Left colon (tissue), 2 donors: ENCODE results near the gene GIGYF2. TPM values are rescaled to one million over a fixed set of nuclear protein-coding genes. Genes with fewer than 3 reads are reported as not detected.
A peak's percentile ranks its signal among the peaks of the same experiment; 100 is the strongest.
"Not testable (repeated sequence)": the region's sequence is repeated elsewhere in the genome, so short reads cannot be mapped to it uniquely, and the experiment has no call there.

Source experiments
- ATAC-seq: fragments of 200-7000 bp; cut with Tn5 transposase; one replicate; pipeline ENCODE4 v1.9.1; 2020; ENCODE audit warnings: mild to moderate bottlenecking, moderate library complexity
- DNase-seq, 2 donors: peaks; one replicate each; pipeline ENCODE4 v3.0.0-alpha.2; 2020
- intact Hi-C, 2 donors: fragments of 100-400 bp; cut with DNase I in 1 of 2; cut with micrococcal nuclease in 1 of 2; formaldehyde crosslinking; loops; one replicate each; pipeline versions ENCODE4 v1.11.2 to v1.14.0; 2022; cut with DNase I, micrococcal nuclease
- total RNA-seq, 2 donors: library from RNA; stranded (reverse); fragmentation: NEBNext Ultra II Directional; extraction: Animal tissue kit (Norgen Biotek cat#: 25700); gene quantifications; one replicate each; pipeline ENCODE4 v1.2.1, GENCODE V29; 2021
- donor health status: DM: no; HTN: no; CAD: no.
- donor health status: DM: yes; HTN: yes; CAD: no.

GIGYF2 gene
- total RNA-seq, 2 donors from 2014 or later, result 55.4 to 66.3 TPM

DNA sequence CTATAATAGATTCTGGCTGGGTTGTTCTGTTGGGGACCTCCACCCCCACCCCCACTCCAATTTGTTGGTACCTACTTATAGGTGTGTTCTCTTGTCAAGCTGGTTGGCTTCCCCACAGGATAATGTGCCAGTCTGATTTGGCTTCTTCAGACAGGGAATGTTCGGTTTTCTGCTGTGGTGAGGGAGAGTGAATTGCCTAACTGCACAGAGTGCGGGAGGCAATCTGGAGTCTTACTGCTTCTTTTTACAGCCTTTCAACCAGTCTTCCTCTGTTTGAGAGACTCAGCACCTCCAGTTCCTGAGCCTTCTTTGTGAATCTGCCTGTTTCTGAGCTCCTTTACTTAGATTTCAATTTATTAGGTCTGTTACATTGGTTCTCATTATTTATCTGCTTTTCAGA lies 145.6 kb downstream of the GIGYF2 start:
- intact Hi-C loops, result no loop called here
- ATAC-seq (no peak), DNase-seq (no peak)

DNA sequence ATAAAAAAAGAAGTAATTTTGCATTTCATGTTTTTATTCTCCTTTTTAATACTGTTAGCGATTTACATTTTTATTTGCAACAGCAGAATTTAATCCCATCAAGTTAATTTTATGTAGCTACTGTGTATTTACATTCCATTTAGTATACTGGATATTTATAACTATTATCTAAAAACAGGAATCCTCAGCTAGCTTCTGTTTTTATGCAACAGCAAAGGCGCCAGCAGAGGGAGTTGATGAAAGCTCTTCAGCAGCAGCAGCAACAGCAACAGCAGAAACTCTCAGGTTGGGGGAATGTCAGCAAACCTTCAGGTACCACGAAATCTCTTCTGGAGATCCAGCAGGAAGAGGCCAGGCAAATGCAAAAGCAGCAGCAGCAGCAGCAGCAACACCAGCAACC lies 146.7 kb downstream of the GIGYF2 start:
- DNase-seq (no peak), ATAC-seq (no peak)
- intact Hi-C loops, result no loop called here

DNA sequence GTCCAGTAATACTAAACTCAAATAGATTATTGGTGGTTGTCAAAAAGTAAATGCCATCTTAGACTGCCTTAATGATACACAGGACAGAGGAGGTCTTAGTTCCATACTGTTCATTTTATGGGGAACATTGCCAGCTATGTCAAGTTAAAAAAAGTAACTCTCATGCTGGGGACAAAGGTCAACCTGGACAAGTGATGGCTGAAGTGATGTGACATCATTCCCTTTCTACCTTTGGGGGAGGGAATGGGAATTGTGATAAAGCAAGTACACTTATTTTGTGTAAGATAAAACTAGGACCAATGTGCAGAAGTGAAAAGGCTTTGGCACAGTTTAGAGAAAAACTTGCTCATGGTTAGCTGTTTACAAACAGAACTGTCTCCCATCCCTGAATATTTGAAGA lies 148.9 kb downstream of the GIGYF2 start:
- intact Hi-C loops, result no loop called here
- DNase-seq (no peak), ATAC-seq (peak; percentile 50)

DNA sequence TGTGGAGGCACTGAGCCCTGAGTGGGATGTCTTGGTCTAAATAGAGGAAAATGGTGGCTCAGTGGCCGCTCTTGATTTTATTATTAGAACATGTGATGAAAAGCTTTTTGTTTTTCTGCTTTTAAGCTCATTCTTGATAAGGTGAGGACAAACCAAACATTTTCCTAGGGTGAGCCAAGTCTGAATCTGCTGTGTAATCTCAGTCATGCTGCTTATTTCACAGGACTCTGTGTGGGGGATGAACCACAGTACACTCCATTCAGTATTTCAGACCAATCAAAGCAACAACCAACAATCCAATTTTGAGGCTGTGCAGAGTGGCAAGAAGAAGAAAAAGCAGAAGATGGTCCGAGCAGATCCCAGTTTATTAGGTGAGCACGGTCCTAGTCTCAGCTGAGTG lies 152.9 kb downstream of the GIGYF2 start:
- intact Hi-C loops, result loop anchor here in 1 of 2 donors (10.0 kb wide), 1 partner anchor 395 kb away; no protein-coding TSS in a partner anchor
- DNase-seq (no peak), ATAC-seq (no peak)

DNA sequence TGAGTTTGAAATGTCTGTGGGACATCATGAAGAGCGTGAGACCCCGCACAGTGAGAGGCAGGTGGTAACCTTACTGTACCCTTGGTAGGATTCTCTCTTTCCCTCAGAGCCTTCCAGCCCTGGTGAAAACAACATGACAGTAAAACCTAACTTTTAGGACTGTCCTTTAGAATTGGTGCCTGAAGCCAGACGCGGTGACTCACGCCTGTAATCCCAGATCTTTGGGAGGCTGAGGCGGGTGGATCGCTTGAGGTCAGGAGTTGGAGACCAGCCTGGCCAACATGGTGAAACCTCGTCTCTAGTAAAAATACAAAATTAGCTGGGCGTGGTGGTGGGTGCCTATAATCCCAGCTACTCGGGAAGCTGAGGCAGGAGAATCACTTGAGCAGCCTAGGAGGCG lies 154.9 kb downstream of the GIGYF2 start:
- intact Hi-C loops, result loop anchor here in 1 of 2 donors (10.0 kb wide), 1 partner anchor 393 kb away; no protein-coding TSS in a partner anchor
- not testable (repeated sequence) for ATAC-seq, DNase-seq

DNA sequence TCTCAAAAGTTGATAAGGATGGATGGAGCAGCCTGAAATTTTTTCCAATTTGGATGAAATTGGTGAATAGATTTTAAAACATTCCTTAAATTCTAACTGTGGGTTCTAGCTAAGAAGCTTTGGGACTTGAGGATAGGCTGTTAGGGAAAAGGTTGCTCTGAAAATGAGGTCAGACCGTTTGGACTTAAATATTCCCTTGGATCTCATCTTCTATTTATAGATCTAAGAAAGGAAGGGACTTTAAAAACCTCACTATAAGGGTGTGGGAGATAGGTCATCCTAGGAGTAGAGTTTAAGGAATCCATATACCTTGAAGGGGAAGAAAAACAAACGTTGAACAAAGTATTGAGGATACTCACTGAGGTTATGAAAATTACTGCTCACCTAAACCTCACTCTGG lies 155.5 kb downstream of the GIGYF2 start:
- intact Hi-C loops, result loop anchor here in 1 of 2 donors (10.0 kb wide), 1 partner anchor 392 kb away; no protein-coding TSS in a partner anchor
- no peak for ATAC-seq
- DNase-seq, result no peak

DNA sequence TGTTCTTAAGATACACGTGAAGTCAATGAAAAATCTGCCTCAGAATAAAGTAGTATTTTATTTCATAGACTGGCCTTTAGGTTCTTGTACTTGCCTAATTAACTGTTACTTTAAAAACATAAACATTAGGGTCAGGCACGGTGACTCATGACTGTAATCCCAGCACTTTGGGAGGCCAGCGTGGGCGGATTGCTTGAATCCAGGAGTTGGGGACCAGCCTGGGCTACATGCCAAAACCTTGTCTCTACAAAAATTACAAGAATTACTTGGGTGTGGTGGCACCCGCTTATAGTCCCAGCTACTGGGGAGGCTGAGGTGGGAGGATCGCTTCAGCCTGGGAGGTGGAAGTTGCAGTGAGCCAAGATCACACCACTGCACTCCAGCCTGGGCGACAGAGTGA lies 157.0 kb downstream of the GIGYF2 start:
- intact Hi-C loops, result loop anchor here in 1 of 2 donors (10.0 kb wide), 1 partner anchor 391 kb away; no protein-coding TSS in a partner anchor
- peak; percentile 27 for ATAC-seq
- DNase-seq, result peak; percentile 45 to 57

DNA sequence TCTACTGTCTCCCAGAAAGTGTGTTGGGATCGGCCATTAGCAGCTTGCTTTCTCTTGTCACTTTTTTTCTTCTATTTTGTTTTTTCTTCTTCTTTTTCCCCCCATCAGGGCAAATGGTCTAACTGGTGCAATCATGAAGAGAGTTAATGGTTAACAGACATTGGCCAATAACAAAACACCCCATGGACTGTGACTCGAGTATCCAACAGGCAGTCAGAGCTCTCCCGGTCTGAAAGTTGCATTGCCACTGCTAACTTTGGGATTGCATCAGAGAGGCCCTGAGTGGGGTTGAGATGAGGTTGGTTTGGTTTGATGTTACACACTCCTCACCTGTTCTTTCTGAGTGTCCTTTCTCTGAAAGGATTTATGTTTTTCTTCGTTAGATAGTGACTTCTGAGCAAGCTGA lies 160.0 kb downstream of the GIGYF2 start:
- DNase-seq (no peak), ATAC-seq (peak; percentile 75)

DNA sequence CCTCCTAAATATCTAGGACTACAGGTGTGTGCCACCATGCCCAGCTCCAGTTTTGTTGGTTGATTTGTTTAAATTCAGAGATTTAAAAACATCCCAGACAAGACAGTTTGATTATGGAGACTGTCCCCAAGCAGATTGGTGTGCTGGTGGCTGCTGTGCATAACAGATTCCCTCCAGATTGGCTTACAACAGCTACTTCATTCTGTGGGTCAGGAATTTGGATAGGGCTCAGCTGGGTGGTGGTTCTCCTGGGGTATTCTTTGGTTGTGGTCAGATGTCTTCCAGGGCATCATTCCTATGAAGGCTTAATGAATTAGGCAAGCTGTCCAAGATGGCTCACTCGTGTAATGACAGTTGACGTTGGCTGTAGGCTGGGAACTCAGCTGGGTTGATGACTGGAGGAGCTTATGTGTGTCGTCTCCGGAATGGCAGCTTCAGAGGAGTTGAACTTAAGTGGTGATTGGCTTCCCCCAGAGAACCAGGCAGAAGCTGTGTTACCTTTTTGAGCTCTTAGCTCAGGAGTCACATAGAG lies 162.3 kb downstream of the GIGYF2 start:
- DNase-seq (no peak), ATAC-seq (no peak)
- intact Hi-C loops, result loop anchor here in 1 of 2 donors (10.0 kb wide), 1 partner anchor 385 kb away; no protein-coding TSS in a partner anchor

More for the DNA sequence above, 160.0 kb downstream of the GIGYF2 start:
- intact Hi-C loops, result loop anchor here in 1 of 2 donors (10.0 kb wide), 1 partner anchor 388 kb away; no protein-coding TSS in a partner anchor

DNA sequence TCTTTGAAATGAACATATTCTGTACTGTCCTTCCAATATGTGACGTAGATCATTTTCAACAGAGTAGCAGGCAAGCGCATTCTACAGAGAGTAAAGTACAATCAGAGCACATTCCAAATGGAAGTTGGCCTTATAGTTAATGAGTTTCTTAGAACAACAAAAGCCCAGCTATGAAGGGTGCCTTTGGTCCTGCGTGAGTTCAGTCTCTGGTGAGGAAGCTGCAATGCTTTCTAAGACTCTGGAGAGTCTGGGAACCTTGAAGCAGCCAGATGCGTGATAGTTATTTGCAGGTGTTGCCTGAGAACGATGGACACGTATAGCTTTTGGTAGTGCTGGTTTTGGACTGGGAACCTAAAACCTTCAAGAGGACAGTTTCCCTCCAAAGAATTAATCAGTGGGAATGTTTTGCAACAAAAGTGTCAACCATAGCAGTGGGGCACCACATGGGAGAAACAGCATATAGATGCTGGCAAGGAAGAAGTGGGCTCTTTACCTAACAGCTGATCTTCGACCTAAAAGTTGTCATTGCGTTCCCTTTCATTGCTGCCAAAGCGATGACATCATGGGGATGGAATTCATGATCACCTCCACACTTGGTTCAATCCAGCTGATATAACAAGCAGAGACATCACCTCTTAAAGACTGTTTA lies 163.6 kb downstream of the GIGYF2 start:
- DNase-seq, result no peak
- no peak for ATAC-seq
- intact Hi-C loops, result no loop called here

DNA sequence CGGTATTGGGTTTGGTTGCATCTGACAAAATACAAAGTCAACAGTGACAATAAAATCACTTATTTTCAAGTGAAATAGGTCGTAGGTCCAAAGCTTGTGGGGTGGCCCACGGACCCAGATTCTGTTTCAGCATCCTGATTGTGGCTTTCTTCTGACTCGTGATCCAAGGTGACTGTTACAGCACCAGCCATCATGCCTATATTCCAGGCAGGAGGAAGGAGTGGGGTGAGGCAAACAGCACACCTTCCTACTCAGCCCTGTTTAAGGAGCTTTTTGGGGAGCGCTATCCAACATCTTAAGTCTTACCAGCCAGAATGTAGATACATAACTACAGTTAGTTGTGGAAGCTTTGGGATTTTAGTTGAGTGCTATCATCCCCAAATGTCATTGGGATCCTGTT lies 164.2 kb downstream of the GIGYF2 start:
- intact Hi-C loops, result no loop called here

DNA sequence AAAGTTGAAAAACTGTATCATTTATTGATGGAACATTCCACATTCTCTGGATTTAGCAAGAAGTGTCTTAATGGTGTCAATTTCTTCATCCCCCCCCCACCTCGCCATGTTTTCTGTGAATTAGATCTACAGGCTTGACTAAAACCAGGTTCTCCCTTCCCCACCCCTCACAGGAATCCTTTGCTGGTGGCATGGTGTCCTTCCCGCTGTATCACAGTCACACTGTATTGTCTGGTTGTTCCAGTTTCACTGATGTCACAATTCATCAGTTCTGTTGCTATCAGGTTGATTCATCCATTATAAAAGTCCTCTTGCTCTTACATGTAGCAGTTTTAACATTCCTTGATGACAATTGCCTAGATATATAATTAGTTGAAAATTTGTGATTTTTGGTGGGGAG lies 166.9 kb downstream of the GIGYF2 start:
- ATAC-seq, result no peak
- intact Hi-C loops, result no loop called here
- no peak for DNase-seq

More for the DNA sequence above, 164.2 kb downstream of the GIGYF2 start:
- ATAC-seq, result no peak
- no peak for DNase-seq

DNA sequence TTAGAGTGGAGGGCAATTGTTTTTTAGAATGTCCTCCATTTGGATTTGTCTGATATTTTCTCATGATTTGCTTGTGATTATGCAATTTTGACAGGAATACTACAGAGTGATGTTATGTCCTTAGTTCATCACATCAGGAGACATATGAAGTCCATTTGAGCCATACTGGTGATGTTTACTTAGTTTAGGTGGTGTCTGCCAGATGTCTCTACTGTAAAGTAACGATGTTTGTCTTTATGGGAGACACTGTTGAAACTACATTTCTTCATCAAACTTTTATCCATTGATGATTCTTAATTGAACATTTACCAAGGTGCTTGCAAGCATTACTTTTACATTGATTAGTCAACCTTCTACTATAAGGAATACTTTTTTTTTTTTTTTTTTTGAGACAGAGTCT lies 168.0 kb downstream of the GIGYF2 start:
- no peak for DNase-seq
- ATAC-seq, result peak; percentile 57
- intact Hi-C loops, result no loop called here

DNA sequence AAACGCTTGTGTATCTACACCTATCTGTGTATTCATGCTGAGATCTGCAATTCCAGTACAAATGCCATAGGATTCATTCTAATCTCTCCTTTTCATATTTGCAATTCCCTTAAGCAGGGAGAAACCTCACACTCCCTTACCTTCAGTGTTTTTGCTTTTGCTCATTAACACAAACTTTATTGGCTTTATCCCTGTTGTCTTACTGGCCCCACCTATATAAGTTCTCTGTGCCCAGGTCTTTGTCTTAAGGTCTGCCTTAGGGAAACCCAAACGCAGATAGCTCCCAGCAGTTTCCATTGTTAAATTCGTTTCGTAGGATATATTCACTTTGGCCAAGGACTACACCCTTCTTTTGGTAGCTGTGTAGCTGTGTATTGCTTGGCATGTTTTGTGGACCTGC lies 169.0 kb downstream of the GIGYF2 start:
- ATAC-seq (peak; percentile 73), DNase-seq (no peak)
- intact Hi-C loops, result no loop called here

DNA sequence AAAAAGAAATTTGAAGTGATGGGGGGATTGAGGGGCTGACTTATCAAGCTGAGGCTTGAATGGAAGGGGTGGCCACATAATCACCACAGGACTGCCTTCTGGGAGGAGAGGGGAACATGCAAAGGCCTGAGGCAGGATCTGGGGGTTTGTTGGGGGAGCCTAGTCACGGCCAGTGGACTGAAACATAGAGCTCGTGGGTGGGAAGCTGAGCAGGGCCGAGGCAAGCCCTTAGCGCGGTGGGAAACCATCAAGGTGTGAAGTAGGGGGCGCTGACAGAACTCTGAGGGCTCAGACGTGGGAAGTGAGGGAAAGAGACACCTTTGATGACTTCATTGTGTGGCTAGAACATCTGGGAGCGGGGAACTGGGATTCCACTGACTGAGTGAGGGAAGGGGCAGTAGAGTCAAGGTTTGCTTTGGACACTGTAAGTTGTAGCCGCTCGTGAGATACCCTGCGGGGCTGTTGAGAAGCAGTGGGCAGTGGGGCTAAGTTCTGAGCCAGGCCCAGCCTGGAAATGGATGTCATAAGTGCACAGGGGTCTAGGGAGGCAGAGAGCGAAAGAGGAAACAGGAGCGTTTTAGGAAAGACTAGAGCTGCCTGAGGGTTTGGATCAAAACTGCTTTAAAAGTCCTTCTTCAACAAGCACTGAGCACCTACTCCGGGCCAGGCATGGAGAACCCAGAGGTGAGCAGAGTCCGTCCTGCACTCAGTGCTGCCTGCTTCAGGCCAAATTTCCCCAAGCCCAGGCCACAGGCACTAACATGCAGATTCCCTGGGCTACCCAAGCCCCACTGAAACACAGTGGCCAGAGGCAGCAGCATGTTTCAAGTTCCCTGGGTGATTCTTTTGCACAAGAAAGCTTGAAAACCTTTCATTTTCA lies 172.2 kb downstream of the GIGYF2 start:
- ATAC-seq (no peak), DNase-seq (no peak)
- intact Hi-C loops, result no loop called here

DNA sequence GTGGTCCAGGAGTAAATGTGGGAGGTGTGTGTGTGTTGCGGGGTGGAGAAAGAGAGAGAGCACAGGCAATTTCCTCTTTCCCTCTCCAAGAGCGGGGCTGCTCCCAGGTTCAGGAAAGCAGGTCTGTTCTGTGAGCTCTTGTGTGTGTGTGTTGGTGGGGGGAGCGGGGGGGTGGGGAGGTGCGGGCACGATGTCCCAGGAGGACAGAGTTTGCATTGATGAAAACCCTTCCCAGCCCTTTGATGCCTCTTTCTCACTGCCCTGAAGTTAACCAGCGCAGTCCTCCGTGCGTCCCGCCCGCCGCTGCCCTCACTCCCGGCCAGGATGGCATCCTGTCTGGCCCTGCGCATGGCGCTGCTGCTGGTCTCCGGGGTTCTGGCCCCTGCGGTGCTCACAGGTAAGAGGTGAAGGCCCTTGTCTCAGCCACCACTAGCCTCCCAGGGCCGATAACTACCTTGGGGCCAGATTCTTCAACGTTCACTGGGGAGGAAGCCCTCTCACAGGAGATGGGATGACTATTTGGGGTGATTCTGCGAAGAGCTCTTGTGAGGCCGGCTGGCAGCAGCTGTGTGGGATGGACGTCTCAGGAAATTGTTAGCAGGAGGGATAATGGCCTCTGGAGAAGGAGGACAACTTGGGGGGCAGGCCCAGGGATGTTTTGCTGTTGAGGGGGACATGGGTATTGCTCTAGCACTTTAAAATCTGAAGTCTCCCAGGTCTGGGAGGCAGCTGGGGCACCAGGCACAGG lies 173.1 kb downstream of the GIGYF2 start, which contains the start of gene SNORC:
Gene SNORC (plus strand): TSS at position 247 of the 748 bp plus-strand sequence. CDS start 78 bp downstream, at position 325.
- intact Hi-C loops, result no loop called here
- DNase-seq (no peak), ATAC-seq (no peak)

DNA sequence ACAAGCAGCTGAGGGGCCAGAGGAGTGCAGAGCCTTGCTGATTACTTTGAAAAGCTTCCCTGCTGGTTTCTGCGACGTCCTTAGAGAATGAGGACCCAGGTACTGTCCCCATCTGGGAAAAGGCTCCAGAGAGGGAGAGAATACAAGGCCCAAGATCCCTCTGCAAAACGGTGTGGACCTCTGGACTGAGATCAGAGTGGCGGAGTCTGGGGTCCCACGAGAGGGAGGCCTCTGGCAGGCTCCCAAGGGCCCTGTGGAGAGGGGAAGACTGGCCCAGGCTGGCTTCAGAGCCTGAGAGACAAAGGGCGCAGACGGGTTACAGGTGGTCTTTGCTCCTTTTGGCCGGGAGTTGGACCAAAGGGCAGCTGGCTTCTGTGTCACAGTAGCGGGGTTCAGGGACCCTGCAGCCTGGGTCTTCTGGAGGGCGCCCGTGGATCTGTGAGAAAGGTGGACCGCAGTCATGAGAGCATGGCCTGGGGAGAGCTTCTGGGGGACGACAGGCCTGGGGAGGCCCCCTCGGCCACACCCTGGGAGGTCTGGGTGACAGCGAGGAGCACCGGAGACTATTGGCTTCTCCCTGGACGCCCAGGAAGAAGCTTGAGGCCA lies 173.7 kb downstream of the GIGYF2 start:
- ATAC-seq (no peak), DNase-seq (no peak)
- intact Hi-C loops, result no loop called here

DNA sequence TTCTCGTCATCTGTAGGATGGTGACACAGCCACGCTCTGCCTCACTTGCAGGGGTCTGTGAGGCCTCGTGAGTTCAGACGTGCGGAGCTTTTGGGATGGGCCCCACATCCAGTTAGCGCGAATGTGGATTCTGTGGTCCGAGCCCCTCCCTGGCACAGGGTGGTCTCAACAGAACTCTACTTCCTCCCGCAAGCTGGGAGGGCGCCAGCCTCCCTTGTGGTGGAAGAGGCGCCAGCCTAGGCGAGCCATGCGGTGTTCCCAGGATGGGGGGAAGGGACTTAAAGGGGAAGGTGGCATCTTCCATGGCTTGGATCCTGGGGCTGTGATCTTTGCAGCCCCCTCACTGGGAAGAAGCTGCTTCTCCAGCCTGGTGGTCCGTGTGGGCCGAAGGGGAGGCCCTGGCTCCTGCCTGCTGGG lies 174.3 kb downstream of the GIGYF2 start:
- intact Hi-C loops, result no loop called here
- ATAC-seq, result no peak
- no peak for DNase-seq
